ENCODE measurements around the gene DTWD2. TPM values are rescaled to one million over a fixed set of nuclear protein-coding genes. Genes with fewer than 3 reads are reported as not detected.

The DTWD2 gene
- total RNA-seq, 1 experiment from 2014 or later, result 10.0 TPM

GRCh38 chr5:119010206-119010605 lies 21.9 kb upstream of the DTWD2 start:
- in situ Hi-C loops (cut with HindIII; ENCODE audit: low pct_unique_long_range_greater_than_20kb, low sequenced_read_pairs), result no loop called here
- CTCF ChIA-PET, result no interaction called here

GRCh38 chr5:119009131-119009530 lies 20.8 kb upstream of the DTWD2 start:
- DNase-seq (ENCODE audit: low read depth, low spot score) (no peak), ATAC-seq (no peak)
- Histone ChIP-seq H3K27ac (ENCODE audit: low read length) (no peak overlapping the region), H3K4me3 (ENCODE audit: low read depth in 2 of 2, low read length in 2 of 2) (no peak overlapping the region), H3K27me3 (ENCODE audit: control insufficient read depth, insufficient read depth, low read length) (no peaks in the 10 kb centered on the region), H3K36me3 (ENCODE audit: control insufficient read depth, insufficient read depth, low read length) (no peaks in the 10 kb centered on the region), H3K9me3 (ENCODE audit: control insufficient read depth, insufficient read depth, low read depth, low read length) (no peaks in the 10 kb centered on the region), H3K4me1 (ENCODE audit: control insufficient read depth, insufficient read depth, low read length) (no peaks in the 10 kb centered on the region)
- in situ Hi-C loops (cut with HindIII; ENCODE audit: low pct_unique_long_range_greater_than_20kb, low sequenced_read_pairs), result no loop called here
- no peak for TF ChIP-seq TCF7L2 (IDR thresholded peaks at IDR 0.05; ENCODE audit: low read depth, low read length)
- no peak for TF ChIP-seq SIN3A (IDR thresholded peaks at IDR 0.05; ENCODE audit: borderline replicate concordance, insufficient read depth, low read depth, low read length)
- TF ChIP-seq CTCF (IDR thresholded peaks at IDR 0.05), result no peak
- no peak for TF ChIP-seq POLR2AphosphoS5 (IDR thresholded peaks at IDR 0.05; ENCODE audit: low read depth, low read length)
- TF ChIP-seq REST (IDR thresholded peaks at IDR 0.05; ENCODE audit: insufficient read depth in 1 of 2, low read depth in 2 of 2, low read length in 1 of 2), result no peak
- POLR2A ChIA-PET, result no interaction called here
- intact Hi-C loops (cut with micrococcal nuclease; ENCODE audit: unreplicated experiment), result no loop called here
- BruUV-seq (replicated peaks), result no TSS peak
- CTCF ChIA-PET, result no interaction called here

More at GRCh38 chr5:119010206-119010605, 21.9 kb upstream of the DTWD2 start:
- POLR2A ChIA-PET, result no interaction called here
- Histone ChIP-seq H3K36me3 (ENCODE audit: control insufficient read depth, insufficient read depth, low read length) (no peaks in the 10 kb centered on the region), H3K27ac (ENCODE audit: low read length) (no peak overlapping the region), H3K9me3 (ENCODE audit: control insufficient read depth, insufficient read depth, low read depth, low read length) (no peaks in the 10 kb centered on the region), H3K4me3 (ENCODE audit: low read depth in 2 of 2, low read length in 2 of 2) (no peak overlapping the region), H3K4me1 (ENCODE audit: control insufficient read depth, insufficient read depth, low read length) (no peaks in the 10 kb centered on the region), H3K27me3 (ENCODE audit: control insufficient read depth, insufficient read depth, low read length) (no peaks in the 10 kb centered on the region)
- DNase-seq (ENCODE audit: low read depth, low spot score) (no peak), ATAC-seq (no peak)
- no TSS peak for BruUV-seq (replicated peaks)
- intact Hi-C loops (cut with micrococcal nuclease; ENCODE audit: unreplicated experiment), result no loop called here
- no peak for TF ChIP-seq CTCF (IDR thresholded peaks at IDR 0.05)
- no peak for TF ChIP-seq POLR2AphosphoS5 (IDR thresholded peaks at IDR 0.05; ENCODE audit: low read depth, low read length)
- TF ChIP-seq SIN3A (IDR thresholded peaks at IDR 0.05; ENCODE audit: borderline replicate concordance, insufficient read depth, low read depth, low read length), result no peak
- TF ChIP-seq TCF7L2 (IDR thresholded peaks at IDR 0.05; ENCODE audit: low read depth, low read length), result no peak
- no peak for TF ChIP-seq REST (IDR thresholded peaks at IDR 0.05; ENCODE audit: insufficient read depth in 1 of 2, low read depth in 2 of 2, low read length in 1 of 2)
